ENCODE data around the gene VAV2.

DNA sequence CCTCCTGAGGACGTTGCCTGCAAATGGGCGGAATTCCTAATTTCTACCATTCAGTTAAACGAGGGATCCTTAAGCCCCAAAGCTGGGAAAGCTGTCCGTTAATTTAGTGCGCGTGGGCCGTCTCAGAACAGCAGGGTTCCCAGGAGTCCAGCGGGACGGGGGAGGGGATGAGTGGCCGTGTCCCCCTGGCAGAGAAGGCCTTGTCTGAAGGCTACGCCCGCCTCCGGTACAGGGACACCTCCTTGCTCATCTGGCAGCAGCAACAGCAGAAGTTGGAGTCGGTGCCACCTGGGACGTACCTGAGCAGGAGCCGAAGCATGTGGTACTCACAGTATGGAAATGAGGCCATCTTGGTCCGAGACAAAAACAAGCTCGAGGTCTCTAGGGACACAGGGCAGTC is 34.5 kb upstream of the VAV2 start:
- TF ChIP-seq, protein P1, sequence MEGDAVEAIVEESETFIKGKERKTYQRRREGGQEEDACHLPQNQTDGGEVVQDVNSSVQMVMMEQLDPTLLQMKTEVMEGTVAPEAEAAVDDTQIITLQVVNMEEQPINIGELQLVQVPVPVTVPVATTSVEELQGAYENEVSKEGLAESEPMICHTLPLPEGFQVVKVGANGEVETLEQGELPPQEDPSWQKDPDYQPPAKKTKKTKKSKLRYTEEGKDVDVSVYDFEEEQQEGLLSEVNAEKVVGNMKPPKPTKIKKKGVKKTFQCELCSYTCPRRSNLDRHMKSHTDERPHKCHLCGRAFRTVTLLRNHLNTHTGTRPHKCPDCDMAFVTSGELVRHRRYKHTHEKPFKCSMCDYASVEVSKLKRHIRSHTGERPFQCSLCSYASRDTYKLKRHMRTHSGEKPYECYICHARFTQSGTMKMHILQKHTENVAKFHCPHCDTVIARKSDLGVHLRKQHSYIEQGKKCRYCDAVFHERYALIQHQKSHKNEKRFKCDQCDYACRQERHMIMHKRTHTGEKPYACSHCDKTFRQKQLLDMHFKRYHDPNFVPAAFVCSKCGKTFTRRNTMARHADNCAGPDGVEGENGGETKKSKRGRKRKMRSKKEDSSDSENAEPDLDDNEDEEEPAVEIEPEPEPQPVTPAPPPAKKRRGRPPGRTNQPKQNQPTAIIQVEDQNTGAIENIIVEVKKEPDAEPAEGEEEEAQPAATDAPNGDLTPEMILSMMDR (IDR thresholded peaks at IDR 0.05): no peak
- no peak for TF ChIP-seq EP300 (IDR thresholded peaks at IDR 0.05)

All from tibial nerve (tissue), 4 donors.